HUES6 (cell line): ENCODE measurements around the gene B4GALT6.

Source experiments
- H3K27ac ChIP-seq: 2 replicates; pipeline ENCODE4 v1.7.0; 2013; ENCODE audit warnings: low read depth, mild to moderate bottlenecking, low read length, inconsistent platforms
- H3K27me3 ChIP-seq: 2 replicates; pipeline ENCODE4 v1.6.1; 2013; ENCODE audit warnings: low read length; ENCODE audit not compliant: control insufficient read depth, insufficient read depth
- H3K36me3 ChIP-seq: 2 replicates; pipeline ENCODE4 v1.6.1; 2013; ENCODE audit warnings: low read length; ENCODE audit not compliant: control insufficient read depth, insufficient read depth
- H3K4me1 ChIP-seq: 2 replicates; pipeline ENCODE4 v1.6.1; 2013; ENCODE audit warnings: low read length; ENCODE audit not compliant: control insufficient read depth, insufficient read depth
- H3K4me3 ChIP-seq: 2 replicates; pipeline ENCODE4 v1.5.1; 2013; ENCODE audit warnings: low read depth, low read length
- H3K9ac ChIP-seq: one replicate; pipeline ENCODE4 v1.6.1; 2013; ENCODE audit warnings: mild to moderate bottlenecking, low read length
- H3K9me3 ChIP-seq: 2 replicates; pipeline ENCODE4 v1.6.1; 2013; ENCODE audit warnings: low read depth, low read length; ENCODE audit not compliant: control insufficient read depth, insufficient read depth

Gene B4GALT6

DNA sequence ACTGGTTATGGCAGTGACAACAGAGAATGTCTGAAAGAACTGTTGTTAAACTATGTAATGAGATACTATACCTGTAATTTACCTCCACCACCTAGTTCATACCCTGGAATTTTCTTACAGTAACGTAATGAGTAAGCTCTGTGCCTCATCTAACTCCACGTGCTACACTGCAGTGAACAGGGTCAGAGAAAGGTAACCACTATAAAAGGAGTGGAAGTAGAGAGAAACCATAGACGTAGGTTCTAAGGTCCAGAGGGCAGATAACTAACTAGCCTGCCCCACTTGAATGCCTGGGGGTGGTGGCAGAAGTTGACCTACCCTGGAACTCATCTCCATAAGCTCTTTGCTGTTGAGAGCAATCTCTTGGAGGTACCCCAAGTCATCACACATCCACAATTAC lies 32.0 kb upstream of the B4GALT6 start:
- H3K4me1 ChIP-seq: no peaks in the 10 kb centered on the region
- no peaks in the 10 kb centered on the region for H3K27me3 ChIP-seq
- no peak overlapping the region for H3K27ac ChIP-seq
- H3K9me3 ChIP-seq: peaks cover 21% of the 10 kb centered on the region
- no peaks in the 10 kb centered on the region for H3K36me3 ChIP-seq
- H3K9ac ChIP-seq: no peak overlapping the region
- H3K4me3 ChIP-seq: no peak overlapping the region

DNA sequence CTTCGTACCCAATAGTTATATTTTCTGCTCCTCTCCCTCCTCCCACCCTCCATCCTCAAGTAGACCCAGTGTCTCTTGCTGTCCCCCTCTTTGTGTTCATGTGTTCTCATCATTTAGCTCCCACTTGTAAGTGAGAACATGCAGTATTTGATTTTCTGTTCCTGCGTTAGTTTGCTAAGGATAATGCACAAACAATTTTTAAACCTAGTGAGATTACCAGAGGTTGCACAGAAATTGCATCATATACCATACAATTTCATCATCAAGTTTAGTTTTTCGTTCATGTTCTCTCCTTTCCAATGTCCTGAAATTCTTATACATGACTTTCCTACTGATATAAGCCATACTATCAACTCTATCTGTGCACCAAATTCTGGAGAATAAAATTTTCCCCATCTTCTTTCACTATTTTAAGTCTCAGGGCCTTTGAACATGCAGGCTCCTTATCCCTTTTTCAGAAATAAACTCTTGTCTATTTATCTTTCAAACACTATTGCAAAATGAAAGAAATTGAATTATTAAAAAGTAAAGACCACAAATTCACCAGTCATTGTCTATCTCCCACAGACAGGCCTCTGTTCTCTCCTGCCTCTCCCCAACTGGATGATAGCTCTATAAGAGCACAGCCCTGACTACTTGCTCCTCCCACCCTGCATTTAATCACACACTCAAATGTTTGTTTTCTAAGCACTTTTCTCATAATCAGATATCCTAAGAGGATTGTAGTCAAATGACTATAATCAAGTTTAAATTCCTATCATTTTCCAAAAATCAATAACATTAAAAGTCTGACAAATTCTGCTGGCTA lies 27.2 kb upstream of the B4GALT6 start:
- no peak overlapping the region for H3K4me3 ChIP-seq
- H3K4me1 ChIP-seq: no peaks in the 10 kb centered on the region
- no peak overlapping the region for H3K27ac ChIP-seq
- H3K27me3 ChIP-seq: no peaks in the 10 kb centered on the region
- peaks cover 3% of the 10 kb centered on the region; the same call in 1 of the 2 replicates for H3K9me3 ChIP-seq
- no peak overlapping the region for H3K9ac ChIP-seq
- H3K36me3 ChIP-seq: no peaks in the 10 kb centered on the region

DNA sequence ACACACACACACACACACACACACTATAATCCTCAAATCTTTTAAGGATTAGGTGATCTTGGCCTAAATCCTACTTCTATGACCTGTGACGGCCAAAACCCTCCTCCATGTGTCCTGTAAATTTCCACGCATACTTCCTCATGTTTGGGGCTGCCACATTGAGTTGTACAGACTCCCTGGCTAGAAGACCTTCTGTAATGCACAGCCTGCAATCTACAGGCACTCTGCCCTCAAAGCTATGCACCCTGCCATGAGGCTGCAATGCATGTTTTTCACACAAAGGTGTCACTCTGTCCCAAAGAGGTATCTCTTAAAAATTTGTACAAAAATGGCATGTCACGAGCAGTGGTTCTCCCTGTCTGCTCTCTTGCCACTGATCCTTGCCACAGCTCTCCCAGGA lies 26.4 kb upstream of the B4GALT6 start:
- Histone ChIP-seq H3K4me1 (no peaks in the 10 kb centered on the region), H3K27me3 (no peaks in the 10 kb centered on the region), H3K4me3 (no peak overlapping the region), H3K36me3 (no peaks in the 10 kb centered on the region), H3K9ac (no peak overlapping the region), H3K27ac (no peak overlapping the region), H3K9me3 (peaks cover 3% of the 10 kb centered on the region; the same call in 1 of the 2 replicates)

DNA sequence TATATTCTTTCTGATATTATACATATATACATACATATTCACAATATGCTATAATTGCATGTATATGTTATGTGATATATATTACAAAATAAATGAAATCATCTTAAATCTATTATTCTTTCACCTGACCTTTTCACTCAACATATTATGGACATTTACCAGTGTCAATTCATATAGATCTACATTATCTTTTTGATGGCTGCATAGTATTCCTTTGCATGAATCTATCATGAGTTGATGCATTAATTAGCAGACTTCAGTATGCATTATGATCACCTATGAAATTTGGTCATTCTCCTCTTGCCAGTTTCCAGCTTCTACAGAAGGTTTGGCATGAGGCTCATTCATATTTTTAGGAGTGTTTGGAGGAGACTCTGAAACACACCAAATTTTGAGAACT lies 23.4 kb upstream of the B4GALT6 start:
- H3K27ac ChIP-seq: no peak overlapping the region
- no peaks in the 10 kb centered on the region for H3K36me3 ChIP-seq
- H3K9me3 ChIP-seq: peaks cover 3% of the 10 kb centered on the region; the same call in 1 of the 2 replicates
- H3K4me3 ChIP-seq: no peak overlapping the region
- no peak overlapping the region for H3K9ac ChIP-seq
- peaks cover 9% of the 10 kb centered on the region; the same call in 1 of the 2 replicates for H3K4me1 ChIP-seq
- H3K27me3 ChIP-seq: no peaks in the 10 kb centered on the region

DNA sequence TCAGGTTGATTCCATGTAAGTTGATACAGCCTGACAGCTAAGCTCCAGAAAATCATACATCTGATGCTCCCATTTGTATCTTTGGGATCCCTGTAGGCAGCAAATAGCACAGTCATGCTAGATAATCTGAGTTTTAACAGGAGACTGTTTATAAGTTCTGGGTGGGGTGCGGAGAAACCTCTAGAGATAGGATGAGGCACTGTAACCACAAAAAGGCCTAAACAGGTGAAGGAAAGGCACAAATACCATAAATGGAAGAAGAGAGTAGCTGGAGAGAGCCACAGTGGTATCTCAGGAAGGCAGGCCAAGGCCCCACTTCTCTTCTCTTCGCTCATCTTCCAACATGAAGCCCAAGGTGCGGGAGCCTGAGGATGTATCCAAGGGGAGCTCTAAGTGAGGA lies 18.1 kb upstream of the B4GALT6 start:
- Histone ChIP-seq H3K4me1 (peaks cover 12% of the 10 kb centered on the region; the same call in 1 of the 2 replicates), H3K27me3 (no peaks in the 10 kb centered on the region), H3K27ac (0 out of 2 replicates have a peak overlapping the region, but pooled peaks have one; percentile 4), H3K36me3 (no peaks in the 10 kb centered on the region), H3K9ac (no peak overlapping the region), H3K4me3 (no peak overlapping the region), H3K9me3 (peaks cover 9% of the 10 kb centered on the region)

DNA sequence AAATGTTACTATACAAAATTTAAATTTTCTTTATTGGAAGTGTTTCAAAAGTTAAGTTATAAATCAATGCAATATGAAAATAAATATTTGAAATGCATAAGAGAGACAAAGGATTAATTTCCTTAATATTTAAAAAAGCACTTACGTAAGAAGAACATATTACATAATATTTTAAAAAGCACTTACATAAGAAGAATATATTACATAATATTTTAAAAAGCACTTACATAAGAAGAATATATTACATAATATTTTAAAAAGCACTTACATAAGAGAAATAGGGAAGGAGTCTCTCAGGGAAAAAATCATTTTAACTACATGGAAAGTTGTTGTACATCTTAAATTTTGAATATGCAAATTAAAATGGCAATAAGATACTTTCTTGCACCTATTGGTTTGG lies 17.4 kb upstream of the B4GALT6 start:
- Histone ChIP-seq H3K27ac (no peak overlapping the region), H3K4me1 (peaks cover 12% of the 10 kb centered on the region; the same call in 1 of the 2 replicates), H3K4me3 (no peak overlapping the region), H3K27me3 (no peaks in the 10 kb centered on the region), H3K36me3 (no peaks in the 10 kb centered on the region), H3K9me3 (peaks cover 10% of the 10 kb centered on the region), H3K9ac (no peak overlapping the region)

DNA sequence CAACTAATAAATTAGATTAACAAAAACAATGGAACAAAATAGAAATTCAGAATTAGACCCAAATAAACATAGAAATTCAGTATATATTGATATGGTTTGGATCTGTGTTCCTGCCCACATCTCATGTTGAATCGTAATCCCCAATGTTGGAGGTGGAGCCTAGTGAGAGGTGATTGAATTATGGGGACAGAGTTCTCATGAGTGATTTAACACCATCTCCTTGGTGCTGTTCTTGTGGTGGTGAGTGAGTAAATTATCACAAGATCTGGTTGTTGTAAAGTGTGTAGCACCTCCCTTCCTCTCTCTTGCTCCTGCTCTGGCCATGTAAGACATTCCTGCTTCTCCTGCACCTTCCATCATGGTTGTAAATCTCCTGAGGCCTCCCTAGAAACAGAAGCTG lies 16.6 kb upstream of the B4GALT6 start:
- H3K9ac ChIP-seq: no peak overlapping the region
- H3K4me1 ChIP-seq: peaks cover 12% of the 10 kb centered on the region; the same call in 1 of the 2 replicates
- H3K4me3 ChIP-seq: no peak overlapping the region
- peaks cover 10% of the 10 kb centered on the region for H3K9me3 ChIP-seq
- H3K36me3 ChIP-seq: no peaks in the 10 kb centered on the region
- H3K27me3 ChIP-seq: no peaks in the 10 kb centered on the region
- no peak overlapping the region for H3K27ac ChIP-seq

DNA sequence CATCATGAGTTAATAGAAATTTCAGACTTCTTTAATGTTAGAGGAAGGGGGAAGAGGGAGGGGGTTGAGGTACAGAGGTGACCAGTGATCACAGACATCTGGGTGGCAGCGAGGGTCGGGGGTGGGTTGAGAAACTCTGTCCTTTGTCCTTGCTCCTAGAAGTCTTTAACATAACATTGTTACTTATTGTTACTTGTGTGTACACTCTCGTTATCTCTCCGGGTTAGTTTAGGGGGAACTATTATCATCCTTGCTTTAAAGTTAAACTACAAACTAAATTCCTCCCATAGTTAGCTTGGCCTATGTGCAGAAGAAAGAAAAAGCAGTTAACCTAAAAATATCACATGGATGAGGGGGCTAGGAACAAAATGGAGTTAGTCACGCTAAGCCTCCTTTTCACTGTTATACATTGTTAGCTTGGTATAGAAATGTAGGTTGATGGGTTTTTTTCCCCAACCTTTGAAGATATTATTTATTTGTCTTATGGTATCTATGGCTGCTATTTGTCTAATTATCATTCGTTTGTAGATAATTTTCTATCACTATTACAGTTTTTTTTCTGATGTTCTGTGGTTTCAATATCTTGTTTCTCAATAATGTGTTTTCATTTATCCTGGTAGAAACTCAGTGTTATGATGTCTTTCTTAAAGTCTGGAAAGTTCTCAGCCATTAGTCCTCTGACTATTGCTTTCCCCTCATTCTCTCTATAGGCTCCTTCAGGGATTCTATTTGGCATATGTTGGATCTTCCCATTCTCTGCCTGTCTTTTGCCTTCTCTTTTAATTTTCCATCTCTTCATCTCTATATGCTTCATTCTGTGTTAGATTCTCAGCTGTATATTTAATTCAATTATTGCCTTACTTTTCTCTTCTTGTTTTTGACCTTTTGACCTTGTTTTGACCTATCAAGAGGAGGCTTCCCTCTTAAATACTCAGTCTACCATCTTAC lies 13.2 kb upstream of the B4GALT6 start:
- no peaks in the 10 kb centered on the region for H3K36me3 ChIP-seq
- peaks cover 10% of the 10 kb centered on the region for H3K9me3 ChIP-seq
- peaks cover 7% of the 10 kb centered on the region for H3K4me1 ChIP-seq
- no peak overlapping the region for H3K9ac ChIP-seq
- H3K4me3 ChIP-seq: no peak overlapping the region
- H3K27me3 ChIP-seq: no peaks in the 10 kb centered on the region
- H3K27ac ChIP-seq: no peak overlapping the region

DNA sequence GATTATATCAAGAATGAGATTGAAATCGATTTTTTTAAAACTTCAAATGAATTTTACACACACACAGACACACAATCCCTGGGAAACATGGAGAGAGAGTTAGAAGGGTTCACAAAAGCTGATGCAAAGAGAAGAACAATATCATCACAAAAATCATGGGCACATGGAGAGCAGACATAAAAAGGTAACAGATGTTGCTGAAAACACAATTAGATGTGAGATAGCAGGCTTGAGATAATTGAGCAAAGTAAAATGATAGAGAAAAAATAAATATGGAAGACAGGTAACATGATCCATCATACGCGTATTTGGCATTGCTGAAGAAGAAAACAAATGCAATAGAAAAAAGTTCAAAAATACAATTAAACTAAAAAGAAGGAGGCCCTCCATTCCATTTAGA lies 11.6 kb upstream of the B4GALT6 start:
- Histone ChIP-seq H3K9ac (no peak overlapping the region), H3K4me1 (peaks cover 6% of the 10 kb centered on the region), H3K27ac (no peak overlapping the region)

DNA sequence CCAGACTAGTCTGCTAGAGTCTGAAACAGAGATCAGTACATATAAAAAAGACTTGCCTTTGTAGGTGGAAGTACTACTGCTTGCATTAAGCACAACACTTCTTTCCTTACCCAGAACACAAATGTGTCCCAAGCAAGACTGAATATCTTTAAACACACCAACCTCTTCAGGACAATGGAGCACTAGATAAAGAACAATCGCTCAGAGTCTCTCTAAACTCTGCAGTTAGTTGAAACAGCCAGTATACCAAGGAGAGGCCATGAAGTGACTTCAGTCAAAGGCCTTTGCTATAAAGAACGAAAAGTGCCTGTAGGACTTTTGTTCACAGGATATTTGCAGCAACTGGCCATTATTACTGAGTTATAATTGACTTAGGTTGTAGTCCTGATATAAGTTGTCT lies 9.9 kb upstream of the B4GALT6 start:
- Histone ChIP-seq H3K9me3 (peaks cover 10% of the 10 kb centered on the region), H3K4me3 (no peak overlapping the region), H3K36me3 (no peaks in the 10 kb centered on the region), H3K27ac (no peak overlapping the region), H3K4me1 (peaks cover 6% of the 10 kb centered on the region), H3K9ac (no peak overlapping the region), H3K27me3 (no peaks in the 10 kb centered on the region)

More for the DNA sequence above, 11.6 kb upstream of the B4GALT6 start:
- no peak overlapping the region for H3K4me3 ChIP-seq
- no peaks in the 10 kb centered on the region for H3K27me3 ChIP-seq
- no peaks in the 10 kb centered on the region for H3K36me3 ChIP-seq
- peaks cover 10% of the 10 kb centered on the region for H3K9me3 ChIP-seq

DNA sequence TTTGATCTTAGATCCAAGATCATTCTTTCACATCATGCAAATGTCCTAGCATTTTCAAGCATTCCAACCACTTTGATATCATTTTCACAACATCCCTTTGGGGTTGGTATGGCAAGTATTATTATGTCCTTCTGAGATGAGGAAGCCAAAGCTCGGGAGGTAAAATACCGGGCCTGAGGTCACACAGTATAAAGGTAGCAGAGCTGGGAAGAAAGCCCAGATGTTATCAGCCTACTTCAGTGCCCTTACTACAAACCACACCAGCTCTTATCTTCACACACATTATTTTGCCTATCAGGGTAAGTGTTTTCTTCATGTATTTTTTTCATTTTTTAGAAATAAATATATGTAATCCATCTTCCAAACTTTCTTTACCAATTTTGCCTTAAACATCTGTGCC lies 4.2 kb upstream of the B4GALT6 start:
- no peaks in the 10 kb centered on the region for H3K36me3 ChIP-seq
- H3K4me3 ChIP-seq: no peak overlapping the region
- H3K27ac ChIP-seq: no peak overlapping the region
- H3K4me1 ChIP-seq: peaks cover 21% of the 10 kb centered on the region
- H3K9me3 ChIP-seq: no peaks in the 10 kb centered on the region
- no peaks in the 10 kb centered on the region for H3K27me3 ChIP-seq
- no peak overlapping the region for H3K9ac ChIP-seq
